WTC11 (cell line): ENCODE data around the gene SH3RF2. TPM values are rescaled to one million over a fixed set of nuclear protein-coding genes. Genes with fewer than 3 reads are reported as not detected.

Source experiments
- ATAC-seq: fragments of 200-7000 bp; cut with Tn5 transposase; 2 replicates; pipeline ENCODE4 v1.10.0; 2021; ENCODE audit warnings: mild to moderate bottlenecking, moderate library complexity
- CTCF ChIA-PET: fragments of 300-600 bp; sonication (Branson Sonifier 250); formaldehyde crosslinking; loops from one replicate; lab custom pipeline; 2021; ENCODE audit warnings: antibody characterized with exemption; lab: Charles Lee
- POLR2A ChIA-PET: fragments of 350-600 bp; sonication (Branson Sonifier 250); formaldehyde crosslinking; loops from one replicate; lab custom pipeline; 2021; ENCODE audit warnings: antibody characterized with exemption; lab: Charles Lee
- DNase-seq: peaks from one replicate; pipeline ENCODE4 v3.0.0; 2021; ENCODE audit warnings: low spot score
- H3K27ac Mint-ChIP-seq: 2 replicates; pipeline ENCODE4 v1.8.0; 2021; ENCODE audit warnings: mixed read lengths
- H3K27me3 Mint-ChIP-seq: 2 replicates; pipeline ENCODE4 v1.8.0; 2021; ENCODE audit warnings: low read depth, mild to moderate bottlenecking, moderate library complexity, mixed read lengths
- H3K36me3 Mint-ChIP-seq: 2 replicates; pipeline ENCODE4 v1.8.0; 2021; ENCODE audit warnings: mixed read lengths
- H3K4me1 Mint-ChIP-seq: 2 replicates; pipeline ENCODE4 v1.8.0; 2022; ENCODE audit warnings: mixed read lengths
- H3K4me3 Mint-ChIP-seq: 2 replicates; pipeline ENCODE4 v1.8.0; 2021; ENCODE audit warnings: mild to moderate bottlenecking, moderate library complexity, mixed read lengths
- H3K9me3 Mint-ChIP-seq: 2 replicates; pipeline ENCODE4 v1.8.0; 2021; ENCODE audit warnings: mixed read lengths
- CBFB ChIP-seq: sonication (generic); formaldehyde crosslinking; IDR thresholded peaks from 2 replicates; pipeline ENCODE4 v1.8.1; 2022; ENCODE audit warnings: mild to moderate bottlenecking, low read depth, missing genetic modification reagents
- ELF4 ChIP-seq: sonication (generic); formaldehyde crosslinking; IDR thresholded peaks from 2 replicates; pipeline ENCODE4 v1.8.1; 2022; ENCODE audit warnings: low read depth, mild to moderate bottlenecking, moderate library complexity, missing genetic modification reagents
- ESRRA ChIP-seq: sonication (generic); formaldehyde crosslinking; IDR thresholded peaks from 2 replicates; pipeline ENCODE4 v1.8.1; 2022; ENCODE audit warnings: mild to moderate bottlenecking, missing genetic modification reagents, borderline replicate concordance
- ETV6 ChIP-seq: sonication (generic); formaldehyde crosslinking; IDR thresholded peaks from 2 replicates; pipeline ENCODE4 v1.8.1; 2022; ENCODE audit warnings: mild to moderate bottlenecking, missing genetic modification reagents
- FOXJ3 ChIP-seq: sonication (generic); formaldehyde crosslinking; IDR thresholded peaks from 2 replicates; pipeline ENCODE4 v1.9.0; 2021; ENCODE audit warnings: missing genetic modification reagents, mild to moderate bottlenecking, borderline replicate concordance
- FOXP1 ChIP-seq: sonication (generic); formaldehyde crosslinking; IDR thresholded peaks from 2 replicates; pipeline ENCODE4 v1.8.0; 2022; ENCODE audit warnings: missing genetic modification reagents, mild to moderate bottlenecking, moderate library complexity, borderline replicate concordance
- GTF2I ChIP-seq: fragments of 250-450 bp; sonication (Bioruptor Pico); conservative IDR thresholded peaks from 2 replicates; pipeline ENCODE4 v1.4.0; 2021; ENCODE audit warnings: mild to moderate bottlenecking
- JUN ChIP-seq: sonication (generic); formaldehyde crosslinking; IDR thresholded peaks from 2 replicates; pipeline ENCODE4 v1.8.0; 2023; ENCODE audit warnings: mild to moderate bottlenecking, missing genetic modification reagents
- KAT7 ChIP-seq: sonication (generic); formaldehyde crosslinking; IDR thresholded peaks from 2 replicates; pipeline ENCODE4 v1.8.1; 2023; ENCODE audit warnings: missing genetic modification reagents, mild to moderate bottlenecking, borderline replicate concordance
- NFATC4 ChIP-seq: fragments of 250-450 bp; sonication (Bioruptor Pico); IDR thresholded peaks from 2 replicates; pipeline ENCODE4 v1.9.0; 2021; ENCODE audit warnings: mild to moderate bottlenecking
- NR1H2 ChIP-seq: sonication (generic); formaldehyde crosslinking; IDR thresholded peaks from 2 replicates; pipeline ENCODE4 v1.9.0; 2021; ENCODE audit warnings: mild to moderate bottlenecking, moderate library complexity, missing genetic modification reagents
- NR3C1 ChIP-seq: sonication (generic); formaldehyde crosslinking; conservative IDR thresholded peaks from 2 replicates; pipeline ENCODE4 v1.8.1; 2023; ENCODE audit warnings: low read depth, mild to moderate bottlenecking, missing genetic modification reagents
- PRRX2 ChIP-seq: fragments of 250-450 bp; sonication (Bioruptor Pico); IDR thresholded peaks from 2 replicates; pipeline ENCODE4 v1.8.0; 2021; ENCODE audit warnings: mild to moderate bottlenecking
- SOX15 ChIP-seq: fragments of 250-450 bp; sonication (Bioruptor Pico); IDR thresholded peaks from 2 replicates; pipeline ENCODE4 v1.9.0; 2021; ENCODE audit warnings: mild to moderate bottlenecking
- SP1 ChIP-seq: sonication (generic); formaldehyde crosslinking; conservative IDR thresholded peaks from 2 replicates; pipeline ENCODE4 v1.8.1; 2022; ENCODE audit warnings: missing genetic modification reagents
- TEAD4 ChIP-seq: sonication (generic); formaldehyde crosslinking; IDR thresholded peaks from 2 replicates; pipeline ENCODE4 v1.8.0; 2022; ENCODE audit warnings: mild to moderate bottlenecking, missing genetic modification reagents
- ZBTB21 ChIP-seq: sonication (generic); formaldehyde crosslinking; IDR thresholded peaks from 2 replicates; pipeline ENCODE4 v1.8.1; 2023; ENCODE audit warnings: mild to moderate bottlenecking, missing genetic modification reagents, borderline replicate concordance
- ZNF219 ChIP-seq: sonication (generic); formaldehyde crosslinking; IDR thresholded peaks from 2 replicates; pipeline ENCODE4 v1.8.0; 2023; ENCODE audit warnings: missing genetic modification reagents, mild to moderate bottlenecking, borderline replicate concordance
- ZNF396 ChIP-seq: fragments of 250-450 bp; sonication (Bioruptor Pico); IDR thresholded peaks from 2 replicates; pipeline ENCODE4 v1.8.0; 2021; ENCODE audit warnings: mild to moderate bottlenecking, moderate library complexity, borderline replicate concordance
- ZNF423 ChIP-seq: fragments of 250-450 bp; sonication (Bioruptor Pico); IDR thresholded peaks from 2 replicates; pipeline ENCODE4 v2.1.2; 2022; ENCODE audit warnings: mild to moderate bottlenecking, moderate library complexity
- ZNF671 ChIP-seq: fragments of 250-450 bp; sonication (Bioruptor Pico); IDR thresholded peaks from 2 replicates; pipeline ENCODE4 v1.8.0; 2021; ENCODE audit warnings: mild to moderate bottlenecking
- total RNA-seq: library from RNA; stranded (reverse); gene quantifications from 3 replicates; pipeline ENCODE4 v1.2.3, GENCODE V29; 2021
- TF ChIP-seq, protein P1 (sequence below): sonication (generic); formaldehyde crosslinking; IDR thresholded peaks from 2 replicates; pipeline ENCODE4 v1.8.1; 2022; ENCODE audit warnings: low read depth, missing genetic modification reagents, borderline replicate concordance
- TF ChIP-seq, protein P2 (sequence below): fragments of 250-450 bp; sonication (Bioruptor Pico); IDR thresholded peaks from 2 replicates; pipeline ENCODE4 v1.9.0; 2021; ENCODE audit warnings: mild to moderate bottlenecking
- TF ChIP-seq, protein P3 (sequence below): sonication (generic); formaldehyde crosslinking; IDR thresholded peaks from 2 replicates; pipeline ENCODE4 v1.8.1; 2022; ENCODE audit warnings: mild to moderate bottlenecking, missing genetic modification reagents, moderate library complexity, borderline replicate concordance
- TF ChIP-seq, protein P4 (sequence below): sonication (generic); formaldehyde crosslinking; IDR thresholded peaks from 2 replicates; pipeline ENCODE4 v1.8.1; 2023; ENCODE audit warnings: mild to moderate bottlenecking, moderate library complexity, missing genetic modification reagents
- TF ChIP-seq, protein P5 (sequence below): sonication (generic); formaldehyde crosslinking; IDR thresholded peaks from 2 replicates; pipeline ENCODE4 v1.8.1; 2023; ENCODE audit warnings: mild to moderate bottlenecking, missing genetic modification reagents, moderate library complexity
- TF ChIP-seq, protein P6 (sequence below): sonication (generic); formaldehyde crosslinking; IDR thresholded peaks from 2 replicates; pipeline ENCODE4 v1.8.1; 2023; ENCODE audit warnings: mild to moderate bottlenecking, missing genetic modification reagents, borderline replicate concordance

SH3RF2 gene
- total RNA-seq, 1 experiment from 2014 or later, result 0.83 TPM

DNA sequence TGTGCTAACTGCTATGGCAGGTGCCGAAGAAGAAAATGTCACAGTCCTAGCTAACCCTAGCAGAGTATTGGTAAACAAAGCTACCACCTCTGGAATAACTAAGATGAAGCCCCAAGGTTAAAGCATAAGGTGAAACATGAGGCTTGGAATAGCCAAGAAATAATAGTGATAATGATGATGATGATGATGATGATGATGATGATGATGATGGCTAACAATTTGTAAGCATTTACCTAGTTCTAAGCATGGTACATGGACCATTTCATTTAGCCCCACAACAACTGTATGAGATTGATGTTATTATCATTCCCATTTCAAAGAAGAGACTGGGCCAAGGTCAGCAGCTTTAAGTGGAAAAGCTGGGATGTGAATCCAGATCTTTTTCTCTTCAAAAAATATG lies 35.3 kb downstream of the SH3RF2 start:
- Mint-ChIP-seq H3K4me1 (no peaks in the 10 kb centered on the region; the same call in 1 of the 2 replicates), H3K4me3 (no peak overlapping the region), H3K27ac (no peak overlapping the region), H3K9me3 (peaks cover 13% of the 10 kb centered on the region), H3K27me3 (no peaks in the 10 kb centered on the region), H3K36me3 (no peaks in the 10 kb centered on the region)
- DNase-seq (no peak), ATAC-seq (no peak)
- TF ChIP-seq, protein P1, sequence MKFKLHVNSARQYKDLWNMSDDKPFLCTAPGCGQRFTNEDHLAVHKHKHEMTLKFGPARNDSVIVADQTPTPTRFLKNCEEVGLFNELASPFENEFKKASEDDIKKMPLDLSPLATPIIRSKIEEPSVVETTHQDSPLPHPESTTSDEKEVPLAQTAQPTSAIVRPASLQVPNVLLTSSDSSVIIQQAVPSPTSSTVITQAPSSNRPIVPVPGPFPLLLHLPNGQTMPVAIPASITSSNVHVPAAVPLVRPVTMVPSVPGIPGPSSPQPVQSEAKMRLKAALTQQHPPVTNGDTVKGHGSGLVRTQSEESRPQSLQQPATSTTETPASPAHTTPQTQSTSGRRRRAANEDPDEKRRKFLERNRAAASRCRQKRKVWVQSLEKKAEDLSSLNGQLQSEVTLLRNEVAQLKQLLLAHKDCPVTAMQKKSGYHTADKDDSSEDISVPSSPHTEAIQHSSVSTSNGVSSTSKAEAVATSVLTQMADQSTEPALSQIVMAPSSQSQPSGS, result no peak
- TF ChIP-seq ZNF671 (CRISPR knock-in tag) (no peak), KAT7 (CRISPR knock-in tag) (no peak), ZNF219 (CRISPR knock-in tag) (no peak), NFATC4 (CRISPR knock-in tag) (no peak), SOX15 (CRISPR knock-in tag) (no peak), NR1H2 (CRISPR knock-in tag) (no peak), ZNF423 (no peak), SP1 (CRISPR knock-in tag) (no peak), FOXJ3 (CRISPR knock-in tag) (no peak), PRRX2 (CRISPR knock-in tag) (no peak), ELF4 (CRISPR knock-in tag) (no peak), ZBTB21 (no peak)
- ChIA-PET POLR2A (no interaction called here), CTCF (interaction anchor here (0.9 to 1.0 kb wide), 3 partner anchors 9 to 83 kb away, joined by 3 to 5 read pairs (median 4); no protein-coding TSS in a partner anchor)

DNA sequence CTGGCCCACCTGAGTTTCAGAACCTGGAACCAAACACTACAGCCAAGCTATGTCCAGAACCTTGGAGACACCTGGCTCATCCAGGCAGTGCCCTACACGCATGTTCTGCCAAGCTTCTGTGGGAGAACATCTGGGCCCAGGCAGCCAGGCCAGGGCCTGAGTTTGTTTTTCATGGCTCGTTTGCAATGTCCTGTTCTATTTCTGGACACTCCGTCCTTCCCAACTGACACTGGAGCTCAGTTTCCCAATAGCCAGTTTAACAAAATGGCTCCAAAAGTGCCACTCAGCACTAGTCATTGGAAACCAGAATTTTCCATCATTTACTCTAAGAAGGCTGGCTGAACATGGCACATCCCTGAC lies 38.6 kb downstream of the SH3RF2 start:
- Mint-ChIP-seq H3K4me3 (no peak overlapping the region), H3K27me3 (no peaks in the 10 kb centered on the region), H3K27ac (no peak overlapping the region), H3K36me3 (no peaks in the 10 kb centered on the region), H3K4me1 (no peaks in the 10 kb centered on the region; the same call in 1 of the 2 replicates), H3K9me3 (peaks cover 13% of the 10 kb centered on the region)
- no peak for ATAC-seq
- TF ChIP-seq, protein P2, sequence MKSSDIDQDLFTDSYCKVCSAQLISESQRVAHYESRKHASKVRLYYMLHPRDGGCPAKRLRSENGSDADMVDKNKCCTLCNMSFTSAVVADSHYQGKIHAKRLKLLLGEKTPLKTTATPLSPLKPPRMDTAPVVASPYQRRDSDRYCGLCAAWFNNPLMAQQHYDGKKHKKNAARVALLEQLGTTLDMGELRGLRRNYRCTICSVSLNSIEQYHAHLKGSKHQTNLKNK, result no peak
- TF ChIP-seq, protein P3, sequence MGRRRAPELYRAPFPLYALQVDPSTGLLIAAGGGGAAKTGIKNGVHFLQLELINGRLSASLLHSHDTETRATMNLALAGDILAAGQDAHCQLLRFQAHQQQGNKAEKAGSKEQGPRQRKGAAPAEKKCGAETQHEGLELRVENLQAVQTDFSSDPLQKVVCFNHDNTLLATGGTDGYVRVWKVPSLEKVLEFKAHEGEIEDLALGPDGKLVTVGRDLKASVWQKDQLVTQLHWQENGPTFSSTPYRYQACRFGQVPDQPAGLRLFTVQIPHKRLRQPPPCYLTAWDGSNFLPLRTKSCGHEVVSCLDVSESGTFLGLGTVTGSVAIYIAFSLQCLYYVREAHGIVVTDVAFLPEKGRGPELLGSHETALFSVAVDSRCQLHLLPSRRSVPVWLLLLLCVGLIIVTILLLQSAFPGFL, result no peak
- TF ChIP-seq JUN (CRISPR knock-in tag) (no peak), KAT7 (CRISPR knock-in tag) (no peak), CBFB (CRISPR knock-in tag) (no peak), TEAD4 (CRISPR knock-in tag) (no peak), GTF2I (CRISPR knock-in tag) (no peak), ESRRA (no peak), ETV6 (CRISPR knock-in tag) (no peak), FOXP1 (CRISPR knock-in tag) (no peak), ZNF396 (CRISPR knock-in tag) (no peak), FOXJ3 (CRISPR knock-in tag) (no peak), NR3C1 (no peak)
- TF ChIP-seq, protein P4, sequence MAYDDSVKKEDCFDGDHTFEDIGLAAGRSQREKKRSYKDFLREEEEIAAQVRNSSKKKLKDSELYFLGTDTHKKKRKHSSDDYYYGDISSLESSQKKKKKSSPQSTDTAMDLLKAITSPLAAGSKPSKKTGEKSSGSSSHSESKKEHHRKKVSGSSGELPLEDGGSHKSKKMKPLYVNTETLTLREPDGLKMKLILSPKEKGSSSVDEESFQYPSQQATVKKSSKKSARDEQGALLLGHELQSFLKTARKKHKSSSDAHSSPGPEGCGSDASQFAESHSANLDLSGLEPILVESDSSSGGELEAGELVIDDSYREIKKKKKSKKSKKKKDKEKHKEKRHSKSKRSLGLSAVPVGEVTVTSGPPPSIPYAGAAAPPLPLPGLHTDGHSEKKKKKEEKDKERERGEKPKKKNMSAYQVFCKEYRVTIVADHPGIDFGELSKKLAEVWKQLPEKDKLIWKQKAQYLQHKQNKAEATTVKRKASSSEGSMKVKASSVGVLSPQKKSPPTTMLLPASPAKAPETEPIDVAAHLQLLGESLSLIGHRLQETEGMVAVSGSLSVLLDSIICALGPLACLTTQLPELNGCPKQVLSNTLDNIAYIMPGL, result no peak
- TF ChIP-seq, protein P1, result no peak
- TF ChIP-seq, protein P5, sequence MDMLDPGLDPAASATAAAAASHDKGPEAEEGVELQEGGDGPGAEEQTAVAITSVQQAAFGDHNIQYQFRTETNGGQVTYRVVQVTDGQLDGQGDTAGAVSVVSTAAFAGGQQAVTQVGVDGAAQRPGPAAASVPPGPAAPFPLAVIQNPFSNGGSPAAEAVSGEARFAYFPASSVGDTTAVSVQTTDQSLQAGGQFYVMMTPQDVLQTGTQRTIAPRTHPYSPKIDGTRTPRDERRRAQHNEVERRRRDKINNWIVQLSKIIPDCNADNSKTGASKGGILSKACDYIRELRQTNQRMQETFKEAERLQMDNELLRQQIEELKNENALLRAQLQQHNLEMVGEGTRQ (CRISPR knock-in tag), result no peak
- TF ChIP-seq, protein P6, sequence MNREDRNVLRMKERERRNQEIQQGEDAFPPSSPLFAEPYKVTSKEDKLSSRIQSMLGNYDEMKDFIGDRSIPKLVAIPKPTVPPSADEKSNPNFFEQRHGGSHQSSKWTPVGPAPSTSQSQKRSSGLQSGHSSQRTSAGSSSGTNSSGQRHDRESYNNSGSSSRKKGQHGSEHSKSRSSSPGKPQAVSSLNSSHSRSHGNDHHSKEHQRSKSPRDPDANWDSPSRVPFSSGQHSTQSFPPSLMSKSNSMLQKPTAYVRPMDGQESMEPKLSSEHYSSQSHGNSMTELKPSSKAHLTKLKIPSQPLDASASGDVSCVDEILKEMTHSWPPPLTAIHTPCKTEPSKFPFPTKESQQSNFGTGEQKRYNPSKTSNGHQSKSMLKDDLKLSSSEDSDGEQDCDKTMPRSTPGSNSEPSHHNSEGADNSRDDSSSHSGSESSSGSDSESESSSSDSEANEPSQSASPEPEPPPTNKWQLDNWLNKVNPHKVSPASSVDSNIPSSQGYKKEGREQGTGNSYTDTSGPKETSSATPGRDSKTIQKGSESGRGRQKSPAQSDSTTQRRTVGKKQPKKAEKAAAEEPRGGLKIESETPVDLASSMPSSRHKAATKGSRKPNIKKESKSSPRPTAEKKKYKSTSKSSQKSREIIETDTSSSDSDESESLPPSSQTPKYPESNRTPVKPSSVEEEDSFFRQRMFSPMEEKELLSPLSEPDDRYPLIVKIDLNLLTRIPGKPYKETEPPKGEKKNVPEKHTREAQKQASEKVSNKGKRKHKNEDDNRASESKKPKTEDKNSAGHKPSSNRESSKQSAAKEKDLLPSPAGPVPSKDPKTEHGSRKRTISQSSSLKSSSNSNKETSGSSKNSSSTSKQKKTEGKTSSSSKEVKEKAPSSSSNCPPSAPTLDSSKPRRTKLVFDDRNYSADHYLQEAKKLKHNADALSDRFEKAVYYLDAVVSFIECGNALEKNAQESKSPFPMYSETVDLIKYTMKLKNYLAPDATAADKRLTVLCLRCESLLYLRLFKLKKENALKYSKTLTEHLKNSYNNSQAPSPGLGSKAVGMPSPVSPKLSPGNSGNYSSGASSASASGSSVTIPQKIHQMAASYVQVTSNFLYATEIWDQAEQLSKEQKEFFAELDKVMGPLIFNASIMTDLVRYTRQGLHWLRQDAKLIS (CRISPR knock-in tag), result no peak
- POLR2A ChIA-PET, result no interaction called here
- no peak for DNase-seq
- CTCF ChIA-PET, result no interaction called here
